B cell (primary cell): ENCODE measurements around the gene PRKCB.

Experiments
- EZH2 ChIP-seq: IDR thresholded peaks from 2 replicates; pipeline ENCODE4 v1.6.1; 2012; ENCODE audit warnings: borderline replicate concordance, low read depth, mild to moderate bottlenecking, moderate library complexity, low read length; ENCODE audit not compliant: insufficient read depth, poor library complexity, severe bottlenecking
- TF ChIP-seq, protein P1 (sequence below): fragments of 200-600 bp; IDR thresholded peaks from one replicate; pipeline ENCODE4 v1.8.0; 2022; ENCODE audit warnings: antibody characterized with exemption, mild to moderate bottlenecking

DNA sequence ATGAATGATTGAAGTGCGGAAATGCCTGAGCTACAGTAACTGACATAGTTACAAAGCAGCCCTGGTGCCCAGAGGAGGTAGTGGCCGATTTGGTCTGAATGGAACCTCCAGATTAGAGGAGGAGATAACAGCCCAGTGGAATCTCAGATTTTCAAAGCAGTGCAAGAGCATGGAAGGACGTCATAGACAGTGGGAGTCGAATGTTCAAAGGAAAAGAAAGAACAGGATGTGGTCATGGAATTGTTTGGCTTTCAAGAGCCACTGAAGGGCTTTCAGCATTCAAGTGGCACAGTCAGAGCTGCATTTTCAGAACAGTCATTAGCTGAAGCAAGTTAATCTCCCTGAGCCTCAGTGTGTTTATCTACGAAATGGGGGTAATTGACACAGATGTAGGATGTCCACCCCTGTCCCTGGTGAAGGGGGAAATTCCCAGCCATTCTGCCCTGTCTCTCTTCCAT, 315.7 kb downstream of the PRKCB start:
- TF ChIP-seq, protein P1, sequence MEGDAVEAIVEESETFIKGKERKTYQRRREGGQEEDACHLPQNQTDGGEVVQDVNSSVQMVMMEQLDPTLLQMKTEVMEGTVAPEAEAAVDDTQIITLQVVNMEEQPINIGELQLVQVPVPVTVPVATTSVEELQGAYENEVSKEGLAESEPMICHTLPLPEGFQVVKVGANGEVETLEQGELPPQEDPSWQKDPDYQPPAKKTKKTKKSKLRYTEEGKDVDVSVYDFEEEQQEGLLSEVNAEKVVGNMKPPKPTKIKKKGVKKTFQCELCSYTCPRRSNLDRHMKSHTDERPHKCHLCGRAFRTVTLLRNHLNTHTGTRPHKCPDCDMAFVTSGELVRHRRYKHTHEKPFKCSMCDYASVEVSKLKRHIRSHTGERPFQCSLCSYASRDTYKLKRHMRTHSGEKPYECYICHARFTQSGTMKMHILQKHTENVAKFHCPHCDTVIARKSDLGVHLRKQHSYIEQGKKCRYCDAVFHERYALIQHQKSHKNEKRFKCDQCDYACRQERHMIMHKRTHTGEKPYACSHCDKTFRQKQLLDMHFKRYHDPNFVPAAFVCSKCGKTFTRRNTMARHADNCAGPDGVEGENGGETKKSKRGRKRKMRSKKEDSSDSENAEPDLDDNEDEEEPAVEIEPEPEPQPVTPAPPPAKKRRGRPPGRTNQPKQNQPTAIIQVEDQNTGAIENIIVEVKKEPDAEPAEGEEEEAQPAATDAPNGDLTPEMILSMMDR = no peak
- no peak for TF ChIP-seq EZH2
